T-helper 1 cell treated with Interleukin-12 subunit alpha and Interleukin-12 subunit beta and Interleukin-4 antibody, amounts not matched to agents 30 ng/mL and 1 ng/mL, for 36 hours (primary cell): ENCODE data around the gene MAP3K5. TPM values are rescaled to one million over a fixed set of nuclear protein-coding genes. Genes with fewer than 3 reads are reported as not detected.
"Not testable (repeated sequence)": the region's sequence is repeated elsewhere in the genome, so short reads cannot be mapped to it uniquely, and the experiment has no call there.

Source experiments
- intact Hi-C: fragments of 100-400 bp; cut with micrococcal nuclease; formaldehyde crosslinking; loops from one replicate; pipeline ENCODE4 v1.15.1; 2024
- total RNA-seq: library from RNA; stranded (reverse); gene quantifications from 2 replicates; pipeline ENCODE4 v1.2.3, GENCODE V29; 2022

The MAP3K5 gene
- total RNA-seq, 1 donor from 2014 or later, result 38.3 TPM

DNA sequence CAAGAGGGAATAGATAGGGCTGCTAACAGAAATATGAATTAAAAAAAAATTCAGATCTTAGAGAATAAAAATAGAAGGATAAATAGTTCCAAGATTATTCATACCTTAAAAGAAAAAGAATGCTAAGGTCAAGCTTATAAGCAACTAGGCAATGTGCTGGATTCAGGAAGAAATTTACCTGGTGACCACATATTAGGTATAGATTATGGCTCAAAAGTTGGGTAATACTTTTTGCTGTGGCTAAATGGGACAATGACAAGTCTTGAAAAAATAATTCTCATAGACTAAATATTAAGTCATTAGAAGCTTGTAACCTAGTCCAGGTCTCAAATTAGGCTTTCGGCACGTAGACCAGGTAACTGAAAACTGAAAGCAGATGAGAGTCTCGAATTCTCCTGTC lies 17.2 kb downstream of the MAP3K5 start:
- intact Hi-C loops, result no loop called here

GRCh38 chr6:136774228-136775041 lies 17.8 kb downstream of the MAP3K5 start:
- intact Hi-C loops, result no loop called here

GRCh38 chr6:136773473-136773796 lies 18.8 kb downstream of the MAP3K5 start:
- intact Hi-C loops, result no loop called here

DNA sequence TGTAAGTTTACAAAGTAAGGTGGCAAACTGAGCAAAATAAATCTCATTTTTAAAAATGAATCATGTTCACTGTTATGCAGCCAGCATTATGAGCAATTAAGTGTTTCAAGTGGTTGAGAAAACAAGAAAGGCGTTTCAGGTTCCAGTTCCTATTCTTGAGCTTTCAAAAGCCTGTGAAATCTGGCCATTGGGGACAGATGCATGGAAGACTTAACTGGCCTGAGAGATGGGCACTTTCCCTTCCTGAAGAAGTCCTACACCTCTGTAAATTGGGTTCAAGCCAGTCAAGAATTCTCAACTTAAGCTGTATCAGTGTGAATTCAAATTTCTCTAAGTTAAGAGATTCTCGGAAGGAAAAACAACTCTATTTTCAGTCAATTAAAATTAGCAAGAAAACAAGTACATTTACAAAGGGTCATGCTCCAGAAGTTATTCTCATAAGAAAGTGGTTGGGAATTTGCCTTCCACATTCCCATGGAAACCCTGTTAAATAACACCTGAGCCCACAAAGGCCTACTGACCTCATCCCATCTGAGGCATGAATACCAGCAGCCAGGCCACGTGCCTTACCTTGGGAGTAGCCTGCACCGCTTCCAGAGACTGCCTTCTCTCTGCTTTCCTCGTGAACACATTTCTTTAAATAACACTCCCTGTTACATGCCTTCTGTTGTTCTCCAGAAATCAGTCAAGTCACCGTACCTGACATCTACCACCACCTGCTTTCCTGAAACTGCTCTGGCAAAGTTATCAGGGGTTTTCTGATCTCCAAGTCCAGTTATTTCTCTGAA lies 19.4 kb downstream of the MAP3K5 start:
- intact Hi-C loops, result no loop called here

DNA sequence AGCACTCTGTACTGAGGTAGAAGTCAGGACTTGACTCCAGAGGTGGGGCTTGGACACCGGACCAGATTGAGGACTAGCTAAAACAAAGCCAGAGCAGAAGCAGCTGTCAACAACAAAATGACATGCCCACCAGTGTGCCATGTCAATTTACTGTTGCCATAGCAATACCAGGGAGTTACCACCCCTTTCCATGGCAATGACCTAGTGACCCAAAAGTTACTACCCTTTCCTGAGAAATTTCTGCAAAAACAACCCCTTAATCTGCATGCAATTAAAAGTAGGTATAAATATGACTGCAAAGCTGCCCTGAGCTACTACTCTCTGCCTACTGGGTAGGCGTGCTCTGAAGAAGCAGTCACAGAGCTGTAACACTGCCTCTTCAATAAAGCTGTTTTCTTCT lies 21.0 kb downstream of the MAP3K5 start:
- intact Hi-C loops, result no loop called here

DNA sequence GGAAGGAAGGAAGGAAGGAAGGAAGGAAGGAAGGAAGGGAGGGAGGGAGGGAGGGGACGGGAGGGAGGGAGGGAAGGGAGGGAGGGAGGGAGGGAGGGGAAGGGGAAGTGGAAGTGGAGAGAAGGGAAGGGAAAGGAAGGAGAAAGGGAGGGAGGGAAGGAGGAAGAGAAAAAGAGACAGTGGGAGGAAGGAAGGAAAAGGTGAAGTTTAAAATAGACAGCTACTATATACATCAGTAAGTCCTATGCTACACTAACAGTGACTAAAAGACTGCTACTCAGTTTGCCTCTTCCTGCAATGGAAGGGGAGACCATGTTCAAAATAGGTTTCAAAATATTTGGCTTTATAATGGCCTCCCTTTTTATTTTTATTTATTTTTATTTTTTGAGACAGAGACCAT lies 22.5 kb downstream of the MAP3K5 start:
- intact Hi-C loops, result no loop called here

DNA sequence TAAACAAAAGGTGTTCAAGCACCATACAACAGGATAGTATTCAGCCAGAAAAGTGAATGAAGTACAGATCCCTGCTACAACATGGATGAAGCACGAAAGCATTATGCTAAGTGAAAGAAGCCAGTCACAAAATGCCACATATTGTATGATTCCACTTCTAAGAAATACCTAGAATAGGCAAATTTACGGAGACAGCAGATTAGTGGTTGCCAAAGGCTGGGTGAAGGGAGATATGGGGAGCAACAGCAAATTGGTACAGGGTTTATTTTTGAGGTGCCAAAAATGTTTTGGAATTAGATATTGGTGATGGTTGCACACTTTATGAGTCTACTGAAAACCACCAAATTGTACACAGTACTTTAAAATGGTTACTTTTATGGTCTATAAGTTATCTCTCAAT lies 23.2 kb downstream of the MAP3K5 start:
- intact Hi-C loops, result no loop called here

- intact Hi-C loops, result loop anchor here (1.0 kb wide), 1 partner anchor 18 kb away; no protein-coding TSS in a partner anchor
Measured at GRCh38 chr6:136767570-136768309, 24.5 kb downstream of the MAP3K5 start.

GRCh38 chr6:136767103-136767502 lies 25.2 kb downstream of the MAP3K5 start:
- intact Hi-C loops, result loop anchor here (1.0 kb wide), 1 partner anchor 18 kb away; no protein-coding TSS in a partner anchor

- intact Hi-C loops, result no loop called here
Measured at GRCh38 chr6:136766274-136766673, 26.0 kb downstream of the MAP3K5 start.

DNA sequence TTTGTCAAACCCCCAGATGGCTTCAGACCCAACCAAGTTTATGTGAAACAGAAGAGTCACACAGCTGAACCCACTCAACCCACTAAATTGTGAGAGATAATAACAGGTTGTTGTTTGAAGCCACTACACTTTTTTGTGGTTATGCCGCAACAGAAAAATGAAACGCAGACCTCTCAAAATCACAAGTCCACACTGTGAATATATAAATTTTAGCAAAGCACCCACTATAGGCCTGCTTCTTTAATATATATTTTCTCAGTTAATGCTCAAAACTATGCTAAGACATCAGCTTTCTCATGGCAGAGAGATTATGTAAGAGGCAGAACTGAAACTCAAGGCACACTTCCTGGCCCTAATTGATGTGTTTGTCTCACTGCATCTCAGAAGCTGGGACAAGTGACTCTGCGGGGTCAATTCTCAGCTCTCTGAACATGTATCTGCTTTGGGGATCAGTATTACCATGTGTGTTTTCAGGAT lies 27.7 kb downstream of the MAP3K5 start:
- intact Hi-C loops, result loop anchor here (1.0 kb wide), 2 partner anchors 11 to 27 kb away; no protein-coding TSS in a partner anchor

GRCh38 chr6:136763716-136764516 lies 28.4 kb downstream of the MAP3K5 start:
- intact Hi-C loops, result loop anchor here (1.0 kb wide), 2 partner anchors 11 to 27 kb away; no protein-coding TSS in a partner anchor

DNA sequence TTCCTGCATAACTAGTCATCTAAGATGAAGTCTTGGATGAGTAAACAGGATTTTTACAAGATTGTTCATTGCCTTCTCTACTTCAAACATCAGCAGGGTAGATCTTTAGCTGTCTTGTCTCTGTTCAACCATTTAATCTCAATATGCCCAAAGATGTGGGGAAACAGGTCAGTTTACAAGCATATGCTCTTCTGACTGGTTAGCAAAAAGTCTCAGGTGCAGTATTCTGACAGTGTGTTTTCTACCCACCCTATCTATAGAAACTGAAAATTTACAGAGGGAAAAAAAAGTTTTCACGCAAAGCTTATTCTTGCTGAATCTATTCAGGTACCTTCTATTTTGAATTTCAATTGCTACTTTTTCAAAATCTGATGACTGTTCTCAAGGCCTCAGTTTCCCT lies 29.0 kb downstream of the MAP3K5 start:
- intact Hi-C loops, result no loop called here

GRCh38 chr6:136762022-136762975 lies 30.0 kb downstream of the MAP3K5 start:
- intact Hi-C loops, result loop anchor here (1.0 kb wide), 1 partner anchor 23 kb away; no protein-coding TSS in a partner anchor

DNA sequence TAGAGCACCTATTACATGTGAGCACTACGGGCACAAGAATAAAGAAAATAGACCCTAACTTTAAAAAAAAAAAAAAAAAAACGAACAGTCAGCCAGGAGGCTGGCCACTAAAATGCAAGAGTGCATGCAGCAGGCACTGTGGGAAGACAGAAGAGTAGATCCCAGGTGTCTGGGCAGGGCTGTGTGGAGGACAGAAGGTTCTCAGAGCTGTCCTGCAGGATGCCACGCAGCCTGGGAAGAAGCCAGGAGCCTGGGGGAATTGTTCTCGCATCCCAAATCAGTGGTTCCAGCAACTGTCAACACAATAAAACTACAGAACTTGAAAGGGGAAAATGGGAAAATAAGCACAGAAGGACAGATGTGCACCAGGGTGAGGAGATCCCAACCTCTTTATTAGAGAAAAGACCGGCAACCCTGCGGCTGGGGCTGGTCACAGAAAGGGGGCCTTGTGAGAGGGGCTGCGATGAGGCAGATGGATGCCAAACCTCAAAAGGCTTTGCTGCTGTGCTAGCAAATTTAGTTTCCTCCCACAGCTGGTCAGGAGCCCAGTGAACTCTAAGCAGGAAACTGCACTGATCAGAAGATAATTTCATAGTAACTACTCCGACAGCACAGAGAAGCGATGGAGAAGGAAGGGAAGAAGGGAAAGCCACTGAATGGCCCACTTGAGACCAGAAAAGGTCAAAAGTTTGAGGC lies 30.9 kb downstream of the MAP3K5 start:
- intact Hi-C loops, result no loop called here

DNA sequence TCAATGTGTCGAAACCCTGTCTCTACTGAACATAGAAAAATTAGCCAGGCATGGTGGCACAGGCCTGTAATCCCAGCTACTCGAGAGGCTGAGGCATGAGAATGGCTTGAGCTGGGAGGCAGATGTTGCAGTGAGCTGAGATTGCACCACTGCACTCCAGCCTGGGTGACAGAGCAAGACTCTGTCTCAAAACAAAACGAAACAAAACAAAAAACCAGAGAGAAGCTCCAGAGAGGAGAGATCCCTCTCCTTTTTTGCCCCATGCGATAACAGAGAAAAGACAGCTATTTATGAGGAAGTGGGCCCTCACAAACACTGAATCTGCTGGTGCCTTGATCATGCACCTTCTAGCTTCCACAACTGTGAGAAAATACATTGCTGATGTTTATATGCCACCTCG lies 31.5 kb downstream of the MAP3K5 start:
- intact Hi-C loops, result not testable (repeated sequence)

- intact Hi-C loops, result no loop called here
Measured at GRCh38 chr6:136757150-136757549, 35.1 kb downstream of the MAP3K5 start.

GRCh38 chr6:136754820-136755219 lies 37.5 kb downstream of the MAP3K5 start:
- intact Hi-C loops, result loop anchor here (5.0 kb wide), 2 partner anchors 412 to 1112 kb away; partner anchors contain the start of gene TNFAIP3

DNA sequence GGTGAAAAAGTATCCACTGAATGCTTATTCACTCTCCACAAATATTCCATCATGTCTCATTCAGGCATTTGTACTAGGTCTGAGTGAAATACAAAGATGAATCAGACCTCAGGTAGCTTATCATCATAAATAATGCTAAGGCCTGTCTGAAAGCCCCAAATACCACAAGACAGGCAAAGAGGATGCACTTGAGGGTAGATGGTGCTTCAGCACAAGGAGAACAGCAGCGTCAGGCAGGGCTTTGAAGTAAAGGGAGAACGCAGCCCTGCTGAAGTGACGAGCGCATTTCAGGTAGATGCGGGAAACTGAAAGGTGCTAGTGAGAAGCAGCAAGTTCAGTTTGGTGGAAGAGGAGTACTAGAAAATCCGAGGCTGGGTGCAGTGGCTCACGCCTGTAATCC lies 38.7 kb downstream of the MAP3K5 start:
- intact Hi-C loops, result loop anchor here (1.0 to 5.0 kb wide), 5 partner anchors 11 to 1114 kb away; partner anchors contain the start of genes BCLAF1, IFNGR1 and TNFAIP3
